Fibroblast of the aortic adventitia (primary cell): ENCODE results near the gene DMXL2. TPM values are rescaled to one million over a fixed set of nuclear protein-coding genes. Genes with fewer than 3 reads are reported as not detected.
A peak's percentile ranks its signal among the peaks of the same experiment; 100 is the strongest.

Source experiments
- DNase-seq: peaks from one replicate; pipeline ENCODE4 v3.0.0-alpha.2; 2010; ENCODE audit warnings: low read depth
- H3K4me3 ChIP-seq: 2 replicates; pipeline ENCODE4 v1.5.1; 2011; ENCODE audit warnings: low read depth, mild to moderate bottlenecking, control low read depth, low read length, moderate library complexity
- total RNA-seq: library from RNA; depleted of rRNA; stranded (reverse); fragments of >200 nt; gene quantifications from 2 replicates; pipeline ENCODE4 v1.2.3, GENCODE V29; 2012; ENCODE audit warnings: low replicate concordance
- TF ChIP-seq, protein P1 (sequence below): IDR thresholded peaks from 2 replicates; pipeline ENCODE4 v1.5.1; 2011; ENCODE audit warnings: mild to moderate bottlenecking, low read length, control low read depth, inconsistent platforms; ENCODE audit not compliant: insufficient read depth

The DMXL2 gene
- total RNA-seq, 1 donor = 29.5 TPM

DNA sequence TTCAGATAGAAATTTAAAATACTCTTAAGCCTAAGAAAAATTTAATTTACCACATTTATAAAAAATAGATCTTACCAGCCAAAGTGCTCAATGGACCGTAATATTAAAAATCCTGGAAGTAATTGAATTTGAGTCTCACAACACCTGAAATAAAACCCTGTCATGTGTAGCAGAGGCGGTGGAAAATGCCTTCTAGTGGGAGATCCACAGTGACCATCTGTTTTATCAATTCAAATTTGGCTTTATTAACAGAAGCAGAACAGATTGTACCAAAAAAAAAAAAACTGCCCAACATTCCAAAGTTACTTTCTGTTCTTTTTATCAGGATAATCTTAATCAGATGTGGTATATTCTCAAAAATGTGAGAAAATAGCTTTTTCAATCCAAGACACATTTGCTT is 71.7 kb downstream of the DMXL2 start:
- no peak for DNase-seq
- TF ChIP-seq, protein P1, sequence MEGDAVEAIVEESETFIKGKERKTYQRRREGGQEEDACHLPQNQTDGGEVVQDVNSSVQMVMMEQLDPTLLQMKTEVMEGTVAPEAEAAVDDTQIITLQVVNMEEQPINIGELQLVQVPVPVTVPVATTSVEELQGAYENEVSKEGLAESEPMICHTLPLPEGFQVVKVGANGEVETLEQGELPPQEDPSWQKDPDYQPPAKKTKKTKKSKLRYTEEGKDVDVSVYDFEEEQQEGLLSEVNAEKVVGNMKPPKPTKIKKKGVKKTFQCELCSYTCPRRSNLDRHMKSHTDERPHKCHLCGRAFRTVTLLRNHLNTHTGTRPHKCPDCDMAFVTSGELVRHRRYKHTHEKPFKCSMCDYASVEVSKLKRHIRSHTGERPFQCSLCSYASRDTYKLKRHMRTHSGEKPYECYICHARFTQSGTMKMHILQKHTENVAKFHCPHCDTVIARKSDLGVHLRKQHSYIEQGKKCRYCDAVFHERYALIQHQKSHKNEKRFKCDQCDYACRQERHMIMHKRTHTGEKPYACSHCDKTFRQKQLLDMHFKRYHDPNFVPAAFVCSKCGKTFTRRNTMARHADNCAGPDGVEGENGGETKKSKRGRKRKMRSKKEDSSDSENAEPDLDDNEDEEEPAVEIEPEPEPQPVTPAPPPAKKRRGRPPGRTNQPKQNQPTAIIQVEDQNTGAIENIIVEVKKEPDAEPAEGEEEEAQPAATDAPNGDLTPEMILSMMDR = no peak
- no peak overlapping the region for H3K4me3 ChIP-seq

DNA sequence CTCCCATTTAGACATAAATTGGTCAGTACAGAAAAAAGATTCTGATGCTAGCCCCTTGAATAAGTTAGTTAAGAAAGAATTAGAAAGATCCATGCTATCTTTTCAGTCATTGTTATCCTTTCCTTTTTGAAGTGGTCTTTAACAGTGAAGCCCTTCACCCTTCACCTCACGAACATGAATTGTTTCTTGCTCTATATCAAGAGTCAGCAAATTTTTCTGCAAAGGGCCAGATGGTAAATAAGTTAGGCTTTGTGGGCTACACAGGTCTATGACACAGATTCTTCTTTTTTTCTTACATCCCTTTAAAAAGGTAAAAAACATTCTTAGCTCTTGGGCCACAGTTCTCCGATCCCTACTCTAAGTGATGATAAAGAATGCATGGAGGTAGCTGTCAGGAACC is 74.9 kb downstream of the DMXL2 start:
- TF ChIP-seq, protein P1 = no peak
- no peak for DNase-seq
- H3K4me3 ChIP-seq = no peak overlapping the region

DNA sequence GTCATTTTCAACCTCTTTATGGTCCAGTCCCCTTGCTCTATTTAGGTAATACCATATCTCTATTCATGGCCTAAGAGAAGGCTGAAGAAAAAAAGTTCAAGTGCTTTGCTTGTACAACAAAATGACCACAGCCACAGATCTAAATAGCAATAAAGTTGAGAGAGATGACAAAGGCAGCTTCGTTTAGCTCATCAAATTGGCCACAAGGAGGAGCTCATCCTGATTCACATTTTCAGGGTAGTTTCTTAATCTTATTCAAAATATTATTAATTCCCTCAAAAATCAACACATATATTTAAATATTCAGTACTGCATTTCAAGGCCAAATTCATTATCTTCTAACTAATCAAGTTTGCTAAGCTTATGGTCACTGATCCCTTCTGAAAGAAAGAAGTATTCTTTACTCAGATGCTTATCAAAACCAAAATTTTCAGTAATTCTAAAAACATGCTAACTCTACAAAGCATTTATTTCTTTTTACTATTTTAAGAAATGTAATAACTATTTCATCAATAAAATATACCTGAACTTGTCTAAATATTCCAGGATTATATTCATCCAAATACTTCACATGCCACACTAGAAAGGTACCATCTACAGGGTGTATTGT is 85.5 kb downstream of the DMXL2 start:
- no peak overlapping the region for H3K4me3 ChIP-seq
- peak; percentile 51 for DNase-seq
- TF ChIP-seq, protein P1 = peak; percentile 71

DNA sequence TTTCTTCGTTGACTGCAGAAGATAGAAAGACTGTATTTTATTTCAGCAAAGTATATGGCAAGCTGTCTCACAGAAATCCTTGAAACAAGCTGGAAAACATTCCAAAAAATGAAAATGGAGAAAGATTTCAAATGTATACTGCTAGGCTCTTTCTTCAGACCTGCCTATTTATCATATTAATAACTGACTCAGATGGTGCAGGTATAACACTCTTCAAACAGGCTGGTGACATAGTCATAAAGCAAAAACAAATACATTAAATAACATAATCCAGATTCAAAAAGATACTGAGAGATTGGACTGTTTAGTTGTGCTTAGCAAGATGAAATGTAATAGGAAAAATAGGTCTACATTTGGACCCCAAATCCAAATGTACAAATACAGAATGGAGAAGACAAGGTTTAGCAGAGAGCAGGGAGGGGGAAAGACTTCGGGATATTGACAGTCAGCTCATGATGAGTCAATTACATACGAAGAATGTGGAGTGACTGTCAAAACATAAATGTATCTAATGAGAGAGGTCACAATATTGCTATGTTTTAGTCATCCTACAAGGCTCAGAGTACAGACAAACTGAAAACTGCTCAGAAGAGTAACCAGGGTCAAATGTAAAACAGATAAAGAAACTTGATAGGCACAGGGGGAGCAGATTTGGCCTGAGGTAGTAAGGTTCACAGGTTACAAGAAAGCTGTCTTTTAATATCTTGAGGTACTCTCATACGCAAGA is 88.7 kb downstream of the DMXL2 start:
- DNase-seq = no peak
- TF ChIP-seq, protein P1 = no peak
- no peak overlapping the region for H3K4me3 ChIP-seq

DNA sequence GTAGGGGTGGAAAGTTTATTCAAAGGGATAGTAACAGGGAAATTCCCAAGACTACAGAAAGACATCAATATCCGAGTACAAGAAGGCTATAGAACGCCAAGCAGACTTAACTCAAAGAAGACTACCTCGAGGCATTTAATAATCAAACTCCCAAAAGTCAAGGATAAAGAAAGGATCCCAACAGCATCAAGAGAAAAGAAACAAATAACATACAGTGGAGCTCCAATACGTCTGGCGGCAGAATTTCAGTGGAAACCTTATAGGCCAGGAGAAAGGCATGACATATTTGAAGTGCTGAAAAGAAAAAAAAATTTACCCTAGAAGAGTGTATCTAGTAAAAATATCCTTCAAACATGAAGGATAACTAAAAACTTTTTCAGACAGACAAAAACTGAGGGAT is 95.6 kb downstream of the DMXL2 start:
- no peak overlapping the region for H3K4me3 ChIP-seq
- DNase-seq = no peak
- TF ChIP-seq, protein P1 = no peak

DNA sequence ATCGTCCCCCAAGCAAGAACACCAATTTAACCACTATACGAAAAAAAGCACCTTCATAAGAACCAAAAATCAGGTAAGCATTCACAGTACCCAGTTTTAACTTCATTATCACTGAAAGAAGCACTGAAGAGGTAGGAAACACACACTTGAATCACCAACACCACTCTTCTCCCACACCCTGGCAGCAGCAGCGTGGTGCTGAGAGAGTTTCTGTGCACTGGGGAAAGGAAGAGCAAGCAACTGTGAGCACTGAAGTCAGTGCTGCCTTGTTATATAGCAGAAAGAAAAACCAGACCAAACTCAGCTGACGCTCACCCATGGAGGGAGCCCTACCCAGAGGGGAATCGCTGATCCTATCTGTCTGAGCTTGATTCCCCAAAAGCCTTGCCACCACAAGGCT is 98.2 kb downstream of the DMXL2 start:
- DNase-seq = no peak
- no peak overlapping the region for H3K4me3 ChIP-seq
- TF ChIP-seq, protein P1 = no peak
